Measurements from ENCODE around the gene VWA2.

The VWA2 gene

GRCh38 chr10:114276066-114276465, 37.0 kb downstream of the VWA2 start:
- FAIRE-seq: no peak
- DNase-seq (ENCODE audit: low spot score): no peak

- FAIRE-seq (no peak), DNase-seq (ENCODE audit: low spot score) (no peak)
Observed at GRCh38 chr10:114276671-114277070, 37.6 kb downstream of the VWA2 start.

- DNase-seq (ENCODE audit: low spot score) (no peak), FAIRE-seq (no peak)
Observed at GRCh38 chr10:114278140-114278883, 39.3 kb downstream of the VWA2 start.

GRCh38 chr10:114278884-114279191, 39.8 kb downstream of the VWA2 start:
- DNase-seq (ENCODE audit: low spot score) (no peak), FAIRE-seq (no peak)

GRCh38 chr10:114279289-114279688, 40.2 kb downstream of the VWA2 start:
- FAIRE-seq: no peak
- DNase-seq (ENCODE audit: low spot score): no peak

GRCh38 chr10:114279901-114280644, 41.0 kb downstream of the VWA2 start:
- no peak for DNase-seq (ENCODE audit: low spot score)
- no peak for FAIRE-seq

GRCh38 chr10:114281006-114281405, 42.0 kb downstream of the VWA2 start:
- DNase-seq (ENCODE audit: low spot score) (no peak), FAIRE-seq (no peak)

- FAIRE-seq: no peak
Observed at GRCh38 chr10:114281461-114281860, 42.4 kb downstream of the VWA2 start.

GRCh38 chr10:114282526-114282925, 43.5 kb downstream of the VWA2 start:
- FAIRE-seq: no peak

More at GRCh38 chr10:114281461-114281860, 42.4 kb downstream of the VWA2 start:
- DNase-seq (ENCODE audit: low spot score): no peak

GRCh38 chr10:114283091-114283490, 44.0 kb downstream of the VWA2 start:
- DNase-seq (ENCODE audit: low spot score) (no peak), FAIRE-seq (no peak)

More at GRCh38 chr10:114282526-114282925, 43.5 kb downstream of the VWA2 start:
- DNase-seq (ENCODE audit: low spot score): no peak

GRCh38 chr10:114283535-114284234, 44.6 kb downstream of the VWA2 start:
- FAIRE-seq (no peak), DNase-seq (ENCODE audit: low spot score) (no peak)

- no peak for DNase-seq (ENCODE audit: low spot score)
- no peak for FAIRE-seq
Observed at GRCh38 chr10:114284346-114285071, 45.5 kb downstream of the VWA2 start.

GRCh38 chr10:114285961-114286441, 46.9 kb downstream of the VWA2 start:
- DNase-seq (ENCODE audit: low spot score): no peak
- FAIRE-seq: no peak

- FAIRE-seq (no peak), DNase-seq (ENCODE audit: low spot score) (no peak)
Observed at GRCh38 chr10:114286921-114287320, 47.9 kb downstream of the VWA2 start.

GRCh38 chr10:114288424-114289095, 49.5 kb downstream of the VWA2 start:
- FAIRE-seq (no peak), DNase-seq (ENCODE audit: low spot score) (no peak)

GRCh38 chr10:114289096-114289436, 50.0 kb downstream of the VWA2 start:
- no peak for FAIRE-seq

GRCh38 chr10:114290038-114290437, 51.0 kb downstream of the VWA2 start:
- FAIRE-seq (no peak), DNase-seq (ENCODE audit: low spot score) (no peak)

More at GRCh38 chr10:114289096-114289436, 50.0 kb downstream of the VWA2 start:
- no peak for DNase-seq (ENCODE audit: low spot score)

GRCh38 chr10:114291076-114291475, 52.0 kb downstream of the VWA2 start:
- no peak for DNase-seq (ENCODE audit: low spot score)
- FAIRE-seq: no peak

- DNase-seq (ENCODE audit: low spot score) (no peak), FAIRE-seq (no peak)
Observed at GRCh38 chr10:114291516-114291915, 52.5 kb downstream of the VWA2 start.

GRCh38 chr10:114293075-114293474, 54.0 kb downstream of the VWA2 start:
- no peak for FAIRE-seq
- DNase-seq (ENCODE audit: low spot score): no peak

- no peak for DNase-seq (ENCODE audit: low spot score)
- FAIRE-seq: no peak
Observed at GRCh38 chr10:114294549-114294948, 55.5 kb downstream of the VWA2 start.
